Common myeloid progenitor, CD34-positive (primary cell): ENCODE results near the gene NELFA.

Experiments
- CTCF ChIA-PET: fragments of 350-600 bp; sonication (Branson Sonifier 250); formaldehyde crosslinking; loops from one replicate; lab custom pipeline; 2021; ENCODE audit warnings: antibody characterized with exemption; lab: Charles Lee
- POLR2A ChIA-PET: fragments of 350-600 bp; sonication (Branson Sonifier 250); formaldehyde crosslinking; loops from one replicate; lab custom pipeline; 2021; ENCODE audit warnings: antibody characterized with exemption; lab: Charles Lee
- DNase-seq, 3 donors: peaks; one replicate each; pipeline versions ENCODE4 v3.0.0 to v3.0.0-alpha.2; 2013
- H3K27ac ChIP-seq, 2 experiments: 1 replicate in 1 of 2; 2 replicates in 1 of 2; pipeline ENCODE4 v1.7.0; 2013; ENCODE audit warnings: inconsistent platforms in 2 of 2, low read length in 2 of 2, mild to moderate bottlenecking in 2 of 2, low read depth in 1 of 2, moderate library complexity in 1 of 2; ENCODE audit not compliant: severe bottlenecking in 2 of 2, insufficient read depth in 1 of 2, poor library complexity in 1 of 2
- H3K27me3 ChIP-seq, 5 experiments: replicated peaks in 2 of 5; 1 replicate in 3 of 5; 2 replicates in 2 of 5; pipeline versions ENCODE4 v1.6.1 to v1.7.0; 2013; ENCODE audit warnings: low read length in 4 of 5, mild to moderate bottlenecking in 2 of 5, moderate library complexity in 2 of 5, inconsistent platforms in 1 of 5; ENCODE audit not compliant: insufficient read depth in 5 of 5, control insufficient read depth in 4 of 5
- H3K36me3 ChIP-seq, 4 experiments: 1 replicate in 2 of 4; 2 replicates in 2 of 4; pipeline versions ENCODE4 v1.6.1 to v1.7.0; 2013; ENCODE audit warnings: low read length in 3 of 4, control low read depth in 1 of 4, mild to moderate bottlenecking in 1 of 4; ENCODE audit not compliant: control insufficient read depth in 4 of 4, insufficient read depth in 4 of 4
- H3K4me1 ChIP-seq, 4 experiments: 1 replicate in 3 of 4; 2 replicates in 1 of 4; pipeline versions ENCODE4 v1.6.1 to v1.7.1; 2013; ENCODE audit warnings: low read length in 3 of 4, mild to moderate bottlenecking in 3 of 4, control low read depth in 1 of 4, inconsistent platforms in 1 of 4, moderate library complexity in 1 of 4; ENCODE audit not compliant: control insufficient read depth in 4 of 4, insufficient read depth in 4 of 4; ENCODE audit errors: control extremely low read depth in 1 of 4
- H3K4me3 ChIP-seq, 7 experiments: 1 replicate in 4 of 7; 2 replicates in 3 of 7; pipeline versions ENCODE4 v1.5.1 to v1.7.0; 2013; ENCODE audit warnings: mild to moderate bottlenecking in 7 of 7, low read length in 6 of 7, moderate library complexity in 6 of 7, inconsistent platforms in 2 of 7, low read depth in 2 of 7, control low read depth in 1 of 7; ENCODE audit not compliant: insufficient read depth in 4 of 7, control insufficient read depth in 1 of 7; ENCODE audit errors: extremely low read depth in 1 of 7
- H3K9me3 ChIP-seq, 5 experiments: 1 replicate in 4 of 5; 2 replicates in 1 of 5; pipeline versions ENCODE4 v1.6.1 to v1.7.1; 2013; ENCODE audit warnings: low read length in 4 of 5, mild to moderate bottlenecking in 2 of 5, inconsistent platforms in 1 of 5, low read depth in 1 of 5, moderate library complexity in 1 of 5; ENCODE audit not compliant: control insufficient read depth in 4 of 5, insufficient read depth in 2 of 5; ENCODE audit errors: control extremely low read depth in 1 of 5
- WGBS: methylation state at CpG from one replicate; pipeline ENCODE4 v1.1.5; 2013; ENCODE audit not compliant: insufficient coverage; 5-methylcytosine and 5-hydroxymethylcytosine counted together

Gene NELFA

GRCh38 chr4:1958276-1959103, 50.3 kb downstream of the NELFA start:
- POLR2A ChIA-PET = no interaction called here
- Histone ChIP-seq H3K27ac (peak overlapping the region in 1 of 2 experiments; percentile 9), H3K4me3 (no peak overlapping the region), H3K4me1 (no peaks in the 10 kb centered on the region), H3K36me3 (peaks cover 37 to 92% (median 71%) of the 10 kb centered on the region in 4 experiments), H3K9me3 (no peaks in the 10 kb centered on the region), H3K27me3 (no peaks in the 10 kb centered on the region)
- WGBS = 95% methylated on average over 11 of the region's 15 CpGs
- DNase-seq = no peak
- CTCF ChIA-PET = no interaction called here

DNA sequence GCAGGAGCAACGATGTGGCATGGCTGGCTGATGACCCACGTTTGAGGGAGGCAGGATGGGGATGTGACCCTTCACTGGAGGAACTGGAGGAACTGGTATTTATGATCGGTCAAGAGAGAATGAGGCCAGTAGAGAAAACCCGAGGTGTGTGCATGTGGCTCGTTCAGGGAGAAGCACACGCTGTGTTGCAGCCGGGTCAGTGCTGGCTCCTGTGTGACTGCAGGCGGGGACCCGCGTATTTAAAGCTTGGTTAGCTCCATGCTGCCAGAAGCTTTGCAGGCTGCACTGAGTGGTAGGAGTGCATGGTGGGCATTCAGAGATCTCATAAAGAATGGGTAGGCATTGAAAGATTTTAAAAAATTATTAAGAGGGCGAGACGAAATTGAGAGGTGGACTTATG, 52.1 kb downstream of the NELFA start:
- 99% methylated on average over 9 of the region's 12 CpGs for WGBS
- peaks cover 25 to 94% (median 70%) of the 10 kb centered on the region in 4 experiments for H3K36me3 ChIP-seq
- POLR2A ChIA-PET = no interaction called here
- H3K9me3 ChIP-seq = no peaks in the 10 kb centered on the region
- H3K27me3 ChIP-seq = no peaks in the 10 kb centered on the region
- CTCF ChIA-PET = no interaction called here
- no peak for DNase-seq
- no peaks in the 10 kb centered on the region for H3K4me1 ChIP-seq
- H3K27ac ChIP-seq = no peak overlapping the region
- no peak overlapping the region for H3K4me3 ChIP-seq

GRCh38 chr4:1953335-1953734, 55.4 kb downstream of the NELFA start:
- peaks cover 7 to 87% (median 50%) of the 10 kb centered on the region in 4 experiments for H3K36me3 ChIP-seq
- ChIA-PET CTCF (no interaction called here), POLR2A (no interaction called here)
- H3K27me3 ChIP-seq = no peaks in the 10 kb centered on the region
- DNase-seq = no peak
- H3K4me3 ChIP-seq = no peak overlapping the region
- no peaks in the 10 kb centered on the region for H3K4me1 ChIP-seq
- no peaks in the 10 kb centered on the region for H3K9me3 ChIP-seq
- WGBS = 100% methylated on average over 8 of the region's 9 CpGs
- H3K27ac ChIP-seq = no peak overlapping the region

GRCh38 chr4:1952719-1953118, 56.1 kb downstream of the NELFA start:
- H3K27ac ChIP-seq = no peak overlapping the region
- 85% methylated on average over 5 of the region's 5 CpGs for WGBS
- no peaks in the 10 kb centered on the region for H3K27me3 ChIP-seq
- H3K4me3 ChIP-seq = no peak overlapping the region
- no peaks in the 10 kb centered on the region for H3K9me3 ChIP-seq
- POLR2A ChIA-PET = no interaction called here
- DNase-seq = no peak
- H3K36me3 ChIP-seq = peaks cover 4 to 87% (median 48%) of the 10 kb centered on the region in 4 experiments
- CTCF ChIA-PET = no interaction called here
- H3K4me1 ChIP-seq = no peaks in the 10 kb centered on the region

GRCh38 chr4:1952058-1952700, 56.6 kb downstream of the NELFA start:
- no peaks in the 10 kb centered on the region for H3K4me1 ChIP-seq
- peaks cover 4 to 88% (median 47%) of the 10 kb centered on the region in 4 experiments for H3K36me3 ChIP-seq
- no peaks in the 10 kb centered on the region for H3K9me3 ChIP-seq
- WGBS = 97% methylated on average over 18 of the region's 20 CpGs
- H3K4me3 ChIP-seq = no peak overlapping the region
- no peak overlapping the region for H3K27ac ChIP-seq
- ChIA-PET POLR2A (no interaction called here), CTCF (no interaction called here)
- no peaks in the 10 kb centered on the region for H3K27me3 ChIP-seq
- no peak for DNase-seq

GRCh38 chr4:1950369-1950768, 58.4 kb downstream of the NELFA start:
- ChIA-PET POLR2A (no interaction called here), CTCF (no interaction called here)
- Histone ChIP-seq H3K27me3 (no peaks in the 10 kb centered on the region), H3K9me3 (no peaks in the 10 kb centered on the region), H3K4me1 (no peaks in the 10 kb centered on the region), H3K27ac (no peak overlapping the region), H3K4me3 (no peak overlapping the region), H3K36me3 (peaks cover 6 to 80% (median 46%) of the 10 kb centered on the region in 4 experiments)
- 94% methylated on average over 10 of the region's 10 CpGs for WGBS
- DNase-seq = no peak

- H3K4me3 ChIP-seq = no peak overlapping the region
- H3K27ac ChIP-seq = no peak overlapping the region
- WGBS = over 99% methylated on average over 8 of the region's 8 CpGs
- H3K4me1 ChIP-seq = no peaks in the 10 kb centered on the region
- H3K27me3 ChIP-seq = no peaks in the 10 kb centered on the region
- H3K36me3 ChIP-seq = peaks cover 7 to 80% (median 42%) of the 10 kb centered on the region in 4 experiments
- ChIA-PET POLR2A (no interaction called here), CTCF (no interaction called here)
- DNase-seq = no peak
- H3K9me3 ChIP-seq = no peaks in the 10 kb centered on the region
These were observed 59.8 kb downstream of the NELFA start for GRCh38 chr4:1948892-1949436.
